Esophagus squamous epithelium (tissue), 4 donors: Measurements from ENCODE around the gene RELL1.

ENCODE experiments used
- POLR2A ChIP-seq, 4 donors: fragments of 450-650 bp; IDR thresholded peaks; one replicate each; pipeline ENCODE4 v1.6.1; 2017; ENCODE audit warnings: antibody characterized with exemption in 4 of 4, mild to moderate bottlenecking in 4 of 4, moderate library complexity in 3 of 4
- TF ChIP-seq, protein P1 (sequence below), 6 experiments: fragments of 450-650 bp in 4 of 6; fragments of 200-600 bp in 2 of 6; sonication (generic) in 2 of 6; IDR thresholded peaks; one replicate each; pipeline ENCODE4 v1.5.1; 2016 to 2019; ENCODE audit warnings: antibody characterized with exemption in 6 of 6, mild to moderate bottlenecking in 4 of 6, moderate library complexity in 4 of 6

DNA sequence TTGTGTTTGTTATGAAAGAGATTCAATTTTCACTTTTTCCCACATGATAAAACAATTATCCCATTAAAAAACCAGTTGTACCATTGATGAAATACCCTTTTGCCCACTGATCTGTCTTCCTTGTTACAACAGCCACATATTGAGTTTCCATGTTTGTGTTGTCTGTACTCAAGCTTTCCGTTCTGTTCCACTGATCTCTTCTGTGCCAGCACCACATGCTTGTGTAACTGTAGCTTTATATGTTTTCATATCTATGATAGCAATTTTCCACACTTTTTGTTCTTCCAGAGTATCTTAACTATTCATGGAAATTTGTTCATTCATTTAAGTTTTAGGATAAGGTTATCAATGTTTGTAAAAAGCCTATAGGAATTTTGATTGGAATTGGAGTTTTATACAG, 24.3 kb upstream of the RELL1 start:
- TF ChIP-seq, protein P1, sequence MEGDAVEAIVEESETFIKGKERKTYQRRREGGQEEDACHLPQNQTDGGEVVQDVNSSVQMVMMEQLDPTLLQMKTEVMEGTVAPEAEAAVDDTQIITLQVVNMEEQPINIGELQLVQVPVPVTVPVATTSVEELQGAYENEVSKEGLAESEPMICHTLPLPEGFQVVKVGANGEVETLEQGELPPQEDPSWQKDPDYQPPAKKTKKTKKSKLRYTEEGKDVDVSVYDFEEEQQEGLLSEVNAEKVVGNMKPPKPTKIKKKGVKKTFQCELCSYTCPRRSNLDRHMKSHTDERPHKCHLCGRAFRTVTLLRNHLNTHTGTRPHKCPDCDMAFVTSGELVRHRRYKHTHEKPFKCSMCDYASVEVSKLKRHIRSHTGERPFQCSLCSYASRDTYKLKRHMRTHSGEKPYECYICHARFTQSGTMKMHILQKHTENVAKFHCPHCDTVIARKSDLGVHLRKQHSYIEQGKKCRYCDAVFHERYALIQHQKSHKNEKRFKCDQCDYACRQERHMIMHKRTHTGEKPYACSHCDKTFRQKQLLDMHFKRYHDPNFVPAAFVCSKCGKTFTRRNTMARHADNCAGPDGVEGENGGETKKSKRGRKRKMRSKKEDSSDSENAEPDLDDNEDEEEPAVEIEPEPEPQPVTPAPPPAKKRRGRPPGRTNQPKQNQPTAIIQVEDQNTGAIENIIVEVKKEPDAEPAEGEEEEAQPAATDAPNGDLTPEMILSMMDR (IDR thresholded peaks at IDR 0.05) = no peak
- TF ChIP-seq POLR2A (IDR thresholded peaks at IDR 0.05) = no peak
